ENCODE results near the gene ADCY9. TPM values are rescaled to one million over a fixed set of nuclear protein-coding genes. Genes with fewer than 3 reads are reported as not detected.
"Not testable (repeated sequence)": the region's sequence is repeated elsewhere in the genome, so short reads cannot be mapped to it uniquely, and the experiment has no call there.

The ADCY9 gene
- total and polyA plus RNA-seq, 5 experiments from 2014 or later: 0.20 to 6.5 (median 0.75) TPM

DNA sequence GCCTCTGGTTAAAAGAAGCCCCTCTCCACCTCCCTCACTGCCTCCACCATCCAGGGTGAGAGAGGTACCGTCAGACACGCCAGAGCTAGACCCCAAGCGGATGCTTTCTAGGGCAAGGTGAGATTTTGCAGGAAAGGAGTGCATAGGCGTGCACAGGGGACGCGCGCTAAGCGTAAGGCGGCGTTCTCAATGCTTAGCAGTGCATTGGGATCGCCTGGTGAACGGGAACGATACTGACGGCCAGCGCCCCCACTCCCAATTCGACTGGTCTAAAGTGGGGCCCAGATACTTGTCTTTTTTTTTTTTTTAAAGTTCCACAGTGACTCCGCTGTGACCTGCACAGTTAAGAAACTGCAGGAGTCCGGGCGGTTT is 177.8 kb downstream of the ADCY9 start:
- peak in 2 of 10 donors; percentile 9 to 18 for DNase-seq
- ATAC-seq: peak; percentile 23 to 39
- Mint-ChIP-seq H3K36me3 (no peaks in the 10 kb centered on the region), H3K4me1 (peaks cover 0 to 3% (median 1%) of the 10 kb centered on the region in 4 donors), H3K9me3 (no peaks in the 10 kb centered on the region), H3K27ac (peak overlapping the region in 1 of 10 donors; percentile 47), H3K27me3 (peaks cover 0 to 2% (median 0%) of the 10 kb centered on the region in 5 donors), H3K4me3 (peak overlapping the region; percentile 7 to 75 (median 52))
- POLR2A ChIA-PET: interaction anchor here (0.7 kb wide), 1 partner anchor 441 kb away, joined by 3 read pairs; no protein-coding TSS in a partner anchor

DNA sequence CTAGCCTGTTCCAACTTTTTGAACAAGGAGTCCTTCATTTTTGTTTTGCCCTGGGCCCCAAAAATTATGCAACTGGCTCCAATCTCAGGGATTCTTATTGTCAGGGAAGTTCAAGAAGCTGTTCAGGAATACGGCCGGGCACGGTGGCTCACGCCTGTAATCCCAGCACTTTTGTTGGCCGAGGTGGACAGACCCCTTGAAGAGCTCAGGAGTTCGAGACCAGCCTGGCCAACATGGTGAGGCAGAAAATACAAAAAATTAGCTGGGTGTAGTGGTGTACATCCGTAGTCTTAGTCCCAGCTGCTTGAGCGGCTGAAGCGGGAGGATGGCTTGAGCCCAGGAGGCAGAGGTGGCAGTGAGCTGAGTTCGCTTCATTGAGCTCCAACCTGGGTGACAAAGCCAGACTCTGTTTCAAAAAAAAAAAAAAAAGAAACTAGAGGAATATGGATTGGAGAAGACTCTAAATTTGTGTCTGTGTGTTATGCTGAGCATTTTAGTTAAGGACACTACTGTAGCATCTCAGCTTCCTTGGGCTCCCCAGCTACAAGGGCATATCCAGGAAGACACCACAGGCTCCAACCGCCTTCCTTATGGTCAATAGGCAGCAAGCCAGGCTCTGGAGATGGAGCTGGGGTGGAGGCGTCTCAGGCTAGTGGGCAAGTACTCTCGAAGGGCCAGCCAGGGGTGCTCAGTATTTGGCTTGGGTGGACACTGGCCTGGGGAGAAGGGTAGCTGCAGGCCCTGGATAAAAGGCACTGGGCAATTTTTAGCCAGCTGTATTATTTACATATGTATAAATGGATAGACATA is 179.0 kb downstream of the ADCY9 start:
- no peak overlapping the region for H3K4me3 Mint-ChIP-seq
- H3K9me3 Mint-ChIP-seq: no peaks in the 10 kb centered on the region
- no peak overlapping the region for H3K27ac Mint-ChIP-seq
- H3K4me1 Mint-ChIP-seq: peaks cover 0 to 3% (median 1%) of the 10 kb centered on the region in 4 donors
- H3K36me3 Mint-ChIP-seq: no peaks in the 10 kb centered on the region
- DNase-seq (no peak), ATAC-seq (no peak)
- peaks cover 0 to 2% (median 0%) of the 10 kb centered on the region in 5 donors for H3K27me3 Mint-ChIP-seq
- POLR2A ChIA-PET: no interaction called here

DNA sequence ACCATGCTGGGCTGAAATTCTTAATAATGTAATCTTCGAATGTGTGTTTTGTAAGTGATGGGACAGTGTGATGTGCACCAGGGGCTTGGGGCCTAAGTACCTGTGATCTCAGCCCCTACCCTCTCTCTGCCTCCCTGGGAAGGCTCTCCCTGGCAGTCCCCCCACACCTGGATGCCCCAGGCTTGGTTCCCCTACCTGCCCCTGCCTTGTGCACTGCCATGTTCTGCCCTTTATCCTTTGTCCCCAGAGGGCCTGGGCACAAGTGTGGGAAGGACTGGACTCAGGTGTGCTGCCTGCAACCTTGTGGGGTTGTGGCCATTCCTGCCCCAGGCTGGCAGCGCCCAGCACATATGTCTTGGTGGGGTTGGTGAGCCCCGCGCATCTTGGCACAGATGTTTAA is 180.3 kb downstream of the ADCY9 start:
- peaks cover 0 to 3% (median 1%) of the 10 kb centered on the region in 4 donors for H3K4me1 Mint-ChIP-seq
- DNase-seq: no peak
- no peak for ATAC-seq
- H3K36me3 Mint-ChIP-seq: no peaks in the 10 kb centered on the region
- no peaks in the 10 kb centered on the region for H3K9me3 Mint-ChIP-seq
- no peak overlapping the region for H3K4me3 Mint-ChIP-seq
- no peak overlapping the region for H3K27ac Mint-ChIP-seq
- POLR2A ChIA-PET: no interaction called here
- peaks cover 0 to 2% (median 0%) of the 10 kb centered on the region in 5 donors for H3K27me3 Mint-ChIP-seq

DNA sequence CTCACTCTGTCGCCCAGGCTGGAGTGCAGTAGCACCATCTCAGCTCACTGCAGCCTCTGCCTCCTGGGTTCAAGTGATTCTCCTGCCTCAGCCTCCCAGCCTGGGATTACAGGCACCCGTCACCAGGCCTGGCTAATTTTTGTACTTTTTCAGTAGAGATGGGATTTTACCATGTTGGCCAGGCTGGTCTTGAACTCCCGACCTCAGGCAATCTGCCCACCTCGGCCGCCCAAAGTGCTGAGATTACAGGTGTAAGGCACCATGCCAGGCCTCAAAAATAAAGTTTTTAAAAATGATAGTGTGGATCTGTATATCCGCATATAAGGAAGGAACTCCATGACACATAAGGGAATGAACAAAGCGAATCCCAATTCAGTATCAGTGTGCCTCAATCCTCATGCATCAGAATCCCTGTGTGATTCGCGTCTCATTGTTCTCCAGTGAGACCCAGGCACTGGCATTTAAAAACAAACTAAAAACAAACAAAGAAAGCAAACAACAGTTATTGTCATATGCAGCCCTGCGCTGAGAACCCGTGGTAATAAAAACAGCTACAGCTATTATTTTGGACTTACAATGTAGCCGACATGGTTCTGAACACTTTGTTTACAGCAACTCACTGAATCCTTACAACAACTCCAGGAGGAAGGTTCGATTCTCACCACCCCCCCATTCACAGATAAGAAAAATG is 181.6 kb downstream of the ADCY9 start:
- POLR2A ChIA-PET: no interaction called here
- H3K9me3 Mint-ChIP-seq: no peaks in the 10 kb centered on the region
- no peaks in the 10 kb centered on the region for H3K36me3 Mint-ChIP-seq

DNA sequence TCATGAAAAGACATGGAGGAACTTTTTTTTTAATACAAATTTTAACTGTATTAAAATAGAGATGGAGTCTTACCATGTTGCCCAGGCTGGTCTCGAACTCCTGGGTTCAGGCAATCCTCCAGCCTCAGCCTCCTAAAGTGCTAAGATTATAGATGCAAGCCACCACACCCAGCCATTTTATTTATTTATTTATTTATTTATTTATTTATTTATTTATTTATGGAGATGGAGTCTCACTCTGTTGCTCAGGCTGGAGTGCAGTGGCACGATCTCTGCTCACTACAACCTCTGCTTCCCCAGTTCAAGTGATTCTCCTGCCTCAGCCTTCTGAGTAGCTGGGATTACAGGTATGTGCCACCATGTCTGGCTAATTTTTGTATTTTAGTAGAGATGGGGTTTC is 189.1 kb downstream of the ADCY9 start:
- H3K36me3 Mint-ChIP-seq, H3K27ac Mint-ChIP-seq, H3K4me1 Mint-ChIP-seq, DNase-seq, POLR2A ChIA-PET, H3K9me3 Mint-ChIP-seq, ATAC-seq, H3K4me3 Mint-ChIP-seq: not testable (repeated sequence)
- peaks cover 3 to 17% (median 6%) of the 10 kb centered on the region in 5 donors for H3K27me3 Mint-ChIP-seq

More for the DNA sequence above, 181.6 kb downstream of the ADCY9 start:
- H3K4me3 Mint-ChIP-seq: no peak overlapping the region
- H3K27ac Mint-ChIP-seq: no peak overlapping the region
- peaks cover 0 to 3% (median 1%) of the 10 kb centered on the region in 4 donors for H3K4me1 Mint-ChIP-seq
- ATAC-seq (no peak), DNase-seq (no peak)
- H3K27me3 Mint-ChIP-seq: peaks cover 0 to 2% (median 0%) of the 10 kb centered on the region in 5 donors

DNA sequence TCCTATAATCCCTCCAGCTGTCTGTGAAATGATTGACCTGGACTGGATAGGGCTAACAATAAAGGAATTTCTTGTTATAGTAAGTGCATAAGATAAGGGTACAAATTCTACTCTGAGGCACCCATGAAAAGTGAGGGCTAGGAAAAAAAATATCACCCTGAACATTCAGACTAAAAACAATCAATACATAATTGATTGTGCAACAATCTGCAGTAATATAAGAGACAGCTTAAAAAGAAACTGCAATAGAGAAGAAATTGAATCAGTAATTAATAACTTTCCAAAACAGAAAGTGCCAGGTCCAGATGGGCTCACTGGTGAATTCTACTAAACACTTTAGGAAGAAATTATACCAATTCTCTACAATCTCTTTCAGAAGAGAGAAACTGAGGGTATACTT is 191.5 kb downstream of the ADCY9 start:
- Mint-ChIP-seq H3K36me3 (no peaks in the 10 kb centered on the region), H3K4me1 (no peaks in the 10 kb centered on the region), H3K27me3 (peaks cover 6 to 38% (median 14%) of the 10 kb centered on the region in 5 donors), H3K4me3 (no peak overlapping the region), H3K9me3 (peaks cover 0 to 5% (median 1%) of the 10 kb centered on the region in 9 donors), H3K27ac (no peak overlapping the region)
- DNase-seq (no peak), ATAC-seq (no peak)
- POLR2A ChIA-PET: no interaction called here

DNA sequence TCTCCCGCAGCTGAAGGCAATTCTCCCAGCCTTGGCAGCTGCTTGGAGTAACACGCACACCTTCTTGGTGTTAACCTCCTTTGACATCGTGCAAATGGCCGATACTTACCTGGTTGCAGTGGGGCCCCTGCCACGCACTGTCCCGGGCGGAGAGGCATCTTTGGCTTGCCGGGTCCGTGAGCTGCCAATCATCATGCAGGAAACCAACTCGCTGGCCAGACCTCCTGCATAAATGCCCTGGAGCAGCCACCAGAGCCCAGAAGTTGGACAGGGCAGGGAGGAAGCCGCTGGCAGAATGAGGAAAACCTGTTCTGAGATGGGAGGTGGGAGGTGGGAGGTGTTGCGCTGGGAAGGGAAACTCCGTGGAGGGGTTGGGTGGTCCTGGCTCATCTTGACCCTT is 194.0 kb downstream of the ADCY9 start:
- H3K27ac Mint-ChIP-seq: no peak overlapping the region
- peaks cover 4 to 38% (median 18%) of the 10 kb centered on the region in 5 donors for H3K27me3 Mint-ChIP-seq
- H3K4me3 Mint-ChIP-seq: no peak overlapping the region
- no peaks in the 10 kb centered on the region for H3K4me1 Mint-ChIP-seq
- DNase-seq (no peak), ATAC-seq (no peak)
- POLR2A ChIA-PET: no interaction called here
- H3K9me3 Mint-ChIP-seq: peaks cover 0 to 18% (median 10%) of the 10 kb centered on the region in 9 donors
- H3K36me3 Mint-ChIP-seq: peaks cover 0 to 11% (median 7%) of the 10 kb centered on the region in 3 donors

DNA sequence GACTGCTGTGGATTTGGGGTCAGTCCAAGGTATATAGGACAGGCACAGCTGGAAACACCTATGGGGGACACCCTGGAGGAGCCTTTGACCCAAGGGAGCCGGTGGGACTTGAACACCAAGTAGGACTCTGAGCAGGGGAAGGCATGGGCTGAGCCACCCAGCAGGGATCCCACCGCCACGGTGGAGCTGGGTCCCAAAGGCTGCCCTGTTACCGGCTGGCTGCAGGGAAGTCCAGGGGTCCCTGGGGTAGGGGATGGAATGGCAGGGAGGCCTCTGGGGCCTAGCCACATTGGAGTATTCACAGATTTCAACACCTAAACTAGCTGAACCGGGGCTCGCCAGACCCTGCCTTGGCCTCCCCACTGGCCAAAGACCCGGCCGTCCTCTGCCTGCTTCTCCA is 196.0 kb downstream of the ADCY9 start:
- DNase-seq: no peak
- Mint-ChIP-seq H3K27ac (no peak overlapping the region), H3K4me1 (no peaks in the 10 kb centered on the region), H3K9me3 (peaks cover 0 to 20% (median 10%) of the 10 kb centered on the region in 9 donors), H3K4me3 (no peak overlapping the region), H3K27me3 (peaks cover 4 to 38% (median 18%) of the 10 kb centered on the region in 5 donors), H3K36me3 (peaks cover 0 to 11% (median 7%) of the 10 kb centered on the region in 3 donors)
- POLR2A ChIA-PET: no interaction called here
- ATAC-seq: no peak

DNA sequence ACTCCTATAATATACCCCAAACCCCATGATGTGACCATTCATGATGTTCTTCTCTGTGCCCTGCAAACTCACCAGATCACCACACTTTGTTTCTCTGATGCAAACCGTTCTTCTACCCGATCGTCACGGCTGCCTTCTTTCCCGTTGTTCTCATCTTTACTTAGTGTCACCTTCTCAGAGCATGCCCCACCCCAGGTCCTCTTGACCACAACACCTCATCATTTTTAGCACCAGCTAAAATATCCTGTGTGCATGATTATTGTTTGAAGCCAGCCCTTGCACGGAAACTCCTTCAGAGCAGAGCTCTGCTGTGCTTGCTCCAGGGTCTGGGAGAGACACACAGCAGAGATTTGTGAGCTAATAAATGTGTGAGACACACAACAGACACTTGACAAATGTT is 196.8 kb downstream of the ADCY9 start:
- Mint-ChIP-seq H3K4me3 (no peak overlapping the region), H3K27me3 (peaks cover 4 to 38% (median 18%) of the 10 kb centered on the region in 5 donors), H3K9me3 (peaks cover 0 to 20% (median 10%) of the 10 kb centered on the region in 9 donors), H3K27ac (no peak overlapping the region), H3K36me3 (peaks cover 0 to 11% (median 7%) of the 10 kb centered on the region in 3 donors), H3K4me1 (no peaks in the 10 kb centered on the region)
- POLR2A ChIA-PET: no interaction called here
- DNase-seq: no peak
- ATAC-seq: no peak

DNA sequence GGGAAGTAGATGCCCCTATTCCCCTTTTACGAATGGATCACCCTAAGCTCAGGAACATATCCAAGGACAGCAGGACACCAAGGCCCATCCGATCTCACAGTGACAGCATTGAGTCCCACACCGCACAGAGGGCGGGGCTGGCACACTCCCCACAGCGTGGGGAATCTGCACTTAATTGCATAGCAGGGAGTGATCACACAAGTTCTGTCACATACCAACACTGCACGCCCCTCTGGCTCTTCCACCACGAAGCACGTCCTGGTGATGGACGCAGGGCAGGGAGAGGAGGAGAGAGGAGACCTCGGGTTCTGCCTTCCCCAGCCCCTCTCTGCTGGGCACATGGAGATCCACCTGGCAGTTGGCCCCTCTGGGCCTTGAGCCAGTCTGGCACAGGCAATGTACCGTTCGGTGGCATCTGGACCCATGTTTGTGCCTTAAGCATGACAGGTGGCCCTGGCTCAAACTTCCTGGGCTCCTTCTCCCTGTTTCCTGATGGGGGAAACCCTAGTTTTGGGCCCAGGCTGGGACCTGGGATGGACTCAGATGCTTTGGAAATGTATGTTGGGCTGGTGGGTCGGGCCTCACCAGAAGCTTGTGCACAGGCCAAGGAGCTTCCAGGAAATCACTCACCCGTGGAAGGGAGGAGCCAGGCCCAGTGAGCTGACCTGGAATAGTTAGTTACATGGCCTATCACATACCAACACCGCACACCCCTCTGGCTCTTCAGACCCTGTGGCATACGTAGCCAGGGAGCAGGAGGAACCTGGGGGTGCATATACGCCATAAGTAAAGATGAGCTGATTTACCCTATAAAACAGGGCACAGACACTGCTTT is 200.6 kb downstream of the ADCY9 start:
- H3K27ac Mint-ChIP-seq: no peak overlapping the region
- no peaks in the 10 kb centered on the region for H3K4me1 Mint-ChIP-seq
- H3K36me3 Mint-ChIP-seq: peaks cover 0 to 11% (median 7%) of the 10 kb centered on the region in 3 donors
- H3K4me3 Mint-ChIP-seq: no peak overlapping the region
- H3K9me3 Mint-ChIP-seq: peaks cover 0 to 17% (median 10%) of the 10 kb centered on the region in 9 donors
- no peak for DNase-seq
- peaks cover 2 to 8% (median 6%) of the 10 kb centered on the region in 5 donors for H3K27me3 Mint-ChIP-seq
- ATAC-seq: no peak
- POLR2A ChIA-PET: interaction anchor here (0.6 kb wide), 1 partner anchor 52 kb away, joined by 3 read pairs; no protein-coding TSS in a partner anchor

DNA sequence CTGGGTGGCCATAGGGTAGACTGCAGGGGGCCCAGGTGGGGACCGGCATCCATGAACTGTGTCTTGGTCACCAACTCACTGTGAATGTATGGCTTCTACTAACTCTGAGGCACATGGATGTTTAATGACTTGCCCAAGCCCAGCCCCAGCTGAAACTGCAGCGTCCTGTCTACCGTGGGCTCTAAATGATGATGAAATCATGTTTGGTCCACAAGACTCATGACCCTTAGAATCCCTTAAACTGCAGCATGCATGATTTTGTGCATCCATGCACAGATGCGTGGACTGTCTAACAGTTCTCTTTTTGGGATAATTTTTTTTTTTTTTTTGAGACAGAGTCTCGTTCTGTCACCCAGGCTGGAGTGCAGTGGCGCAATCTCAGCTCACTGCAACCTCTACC is 203.3 kb downstream of the ADCY9 start:
- H3K4me3 Mint-ChIP-seq: no peak overlapping the region
- no peaks in the 10 kb centered on the region for H3K27me3 Mint-ChIP-seq
- H3K9me3 Mint-ChIP-seq: peaks cover 0 to 6% (median 0%) of the 10 kb centered on the region in 9 donors
- POLR2A ChIA-PET: no interaction called here
- H3K36me3 Mint-ChIP-seq: no peaks in the 10 kb centered on the region
- no peak overlapping the region for H3K27ac Mint-ChIP-seq
- peaks cover 0 to 2% (median 0%) of the 10 kb centered on the region in 4 donors for H3K4me1 Mint-ChIP-seq
- ATAC-seq (no peak), DNase-seq (no peak)

All from naive thymus-derived CD8-positive, alpha-beta T cell (primary cell).